H1 (cell line): ENCODE measurements around the gene SGO1. TPM values are rescaled to one million over a fixed set of nuclear protein-coding genes. Genes with fewer than 3 reads are reported as not detected.

Experiments
- POU5F1 ChIP-seq: IDR thresholded peaks from 2 replicates; pipeline ENCODE4 v1.6.1; 2011; ENCODE audit warnings: low read depth, mild to moderate bottlenecking, low read length, moderate library complexity
- polyA plus RNA-seq, 7 experiments: library from polyadenylated mRNA; depleted of rRNA in 3 of 7; stranded (reverse) in 5 of 7; unstranded in 2 of 7; fragments of >200 nt in 5 of 7; fragments of 200-250 nt in 2 of 7; gene quantifications; 1 replicate in 5 of 7; 2 replicates in 1 of 7; 4 replicates in 1 of 7; pipeline versions ENCODE4 v1.2.1 to v1.2.3, GENCODE V29; 2011 to 2013; ENCODE audit warnings: missing spikeins in 2 of 7, mixed read lengths in 2 of 7
- total RNA-seq: library from RNA; stranded (reverse); fragmentation: NEBNext Ultra II Directional; extraction: Animal tissue kit (Norgen Biotek cat#: 25700); gene quantifications from 2 replicates; pipeline ENCODE4 v1.2.1, GENCODE V29; 2021

SGO1 gene
- total and polyA plus RNA-seq, 2 of the 8 experiments (the other 6 are each of a cell fraction or from before 2014, with no cell fraction given): 6.9 to 36.4 TPM

DNA sequence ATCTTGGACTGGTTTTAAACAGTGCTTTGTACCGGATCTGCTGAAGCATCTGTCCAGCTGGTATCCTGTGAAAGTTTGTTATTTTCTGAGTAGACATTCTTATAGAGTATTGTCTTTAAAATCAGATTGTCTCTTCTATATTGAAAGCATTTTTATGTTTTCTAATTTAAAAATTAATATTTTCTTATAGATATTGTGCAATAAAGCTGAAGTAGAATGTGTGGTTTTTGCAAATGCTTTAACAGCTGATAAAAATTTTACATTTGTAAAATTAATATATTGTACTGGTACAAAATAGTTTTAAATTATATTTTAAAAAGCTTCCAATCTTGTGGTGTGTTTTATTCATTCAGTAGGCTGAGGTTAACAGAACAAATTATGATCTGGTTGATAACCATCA, 31.9 kb downstream of the SGO1 start (continued):
- TF ChIP-seq POU5F1: no peak
